Kidney (tissue), 14 donors: ENCODE measurements around the gene HYCC1. TPM values are rescaled to one million over a fixed set of nuclear protein-coding genes. Genes with fewer than 3 reads are reported as not detected.

ENCODE experiments used
- DNase-seq, 5 donors: peaks; one replicate each; pipeline ENCODE4 v3.0.0-alpha.2; 2013 to 2020
- FAIRE-seq: peaks from 2 replicates; lab custom pipeline; 2012; peaks lifted over from hg19 to GRCh38; lab: Jason Lieb, UNC
- H3K27ac ChIP-seq, 2 donors: one replicate each; pipeline ENCODE4 v1.7.0; 2013; ENCODE audit warnings: low read depth in 2 of 2, low read length in 2 of 2, inconsistent platforms in 1 of 2
- H3K27me3 ChIP-seq: one replicate; pipeline ENCODE4 v1.7.1; 2013; ENCODE audit warnings: low read length, inconsistent platforms; ENCODE audit not compliant: control insufficient read depth, insufficient read depth
- H3K36me3 ChIP-seq, 3 donors: one replicate each; pipeline versions ENCODE4 v1.7.0 to v1.7.1; 2013; ENCODE audit warnings: low read length in 3 of 3, control low read depth in 1 of 3, inconsistent platforms in 1 of 3; ENCODE audit not compliant: insufficient read depth in 3 of 3, control insufficient read depth in 2 of 3
- H3K4me1 ChIP-seq, 3 donors: one replicate each; pipeline versions ENCODE4 v1.7.0 to v1.7.1; 2013; ENCODE audit warnings: low read length in 3 of 3, inconsistent platforms in 1 of 3, low read depth in 1 of 3; ENCODE audit not compliant: control insufficient read depth in 2 of 3, insufficient read depth in 2 of 3
- H3K4me3 ChIP-seq, 3 donors: one replicate each; pipeline versions ENCODE4 v1.7.0 to v1.8.1; 2013; ENCODE audit warnings: low read length in 3 of 3, control low read depth in 1 of 3, inconsistent platforms in 1 of 3
- H3K9ac ChIP-seq, 3 donors: one replicate each; pipeline versions ENCODE4 v1.7.0 to v1.7.1; 2013; ENCODE audit warnings: low read length in 3 of 3, control low read depth in 1 of 3, inconsistent platforms in 1 of 3
- H3K9me3 ChIP-seq, 3 donors: one replicate each; pipeline versions ENCODE4 v1.7.0 to v1.7.1; 2013; ENCODE audit warnings: low read length in 3 of 3, control low read depth in 1 of 3, inconsistent platforms in 1 of 3; ENCODE audit not compliant: control insufficient read depth in 2 of 3, insufficient read depth in 1 of 3
- intact Hi-C: fragments of 100-400 bp; cut with DNase I; formaldehyde crosslinking; loops from one replicate; pipeline ENCODE4 v1.11.1; 2022
- polyA plus RNA-seq: library from polyadenylated mRNA; stranded (reverse); fragments of 350-450 nt; fragmentation: Illumina TruSeq; extraction: RNeasy Lipid Tissue Mini Kit (QIAGEN cat#74804); gene quantifications from one replicate; pipeline ENCODE4 v1.2.3, GENCODE V29; 2014; ENCODE audit warnings: low read depth, low replicate concordance; ENCODE audit not compliant: insufficient read depth
- total RNA-seq: library from RNA; stranded (reverse); fragmentation: NEBNext Ultra II Directional; extraction: Animal tissue kit (Norgen Biotek cat#: 25700); gene quantifications from one replicate; pipeline ENCODE4 v1.2.1, GENCODE V29; 2021
- TF ChIP-seq, protein P1 (sequence below): IDR thresholded peaks from 3 replicates; pipeline ENCODE4 v1.5.1; 2012; ENCODE audit warnings: mild to moderate bottlenecking, moderate library complexity, borderline replicate concordance; ENCODE audit not compliant: insufficient read depth; ENCODE audit errors: extremely low read depth
- donor health status: control.
- donor health status: control.
- donor health status: control.
- donor health status: control.
- donor health status: control.
- donor health status: DM: yes; HTN: yes; CAD: no.
- donor health status: Normal renal cell carcinoma (clear cell type).

Gene HYCC1
- total and polyA plus RNA-seq, 2 donors from 2014 or later, result 2.2 to 22.6 TPM

GRCh38 chr7:22985436-22985835, 28.5 kb downstream of the HYCC1 start:
- Histone ChIP-seq H3K27ac (no peak overlapping the region), H3K9me3 (no peaks in the 10 kb centered on the region), H3K36me3 (no peaks in the 10 kb centered on the region), H3K4me1 (no peaks in the 10 kb centered on the region), H3K27me3 (no peaks in the 10 kb centered on the region), H3K9ac (no peak overlapping the region), H3K4me3 (no peak overlapping the region)
- intact Hi-C loops, result no loop called here
- FAIRE-seq (no peak), DNase-seq (no peak)
- TF ChIP-seq, protein P1, sequence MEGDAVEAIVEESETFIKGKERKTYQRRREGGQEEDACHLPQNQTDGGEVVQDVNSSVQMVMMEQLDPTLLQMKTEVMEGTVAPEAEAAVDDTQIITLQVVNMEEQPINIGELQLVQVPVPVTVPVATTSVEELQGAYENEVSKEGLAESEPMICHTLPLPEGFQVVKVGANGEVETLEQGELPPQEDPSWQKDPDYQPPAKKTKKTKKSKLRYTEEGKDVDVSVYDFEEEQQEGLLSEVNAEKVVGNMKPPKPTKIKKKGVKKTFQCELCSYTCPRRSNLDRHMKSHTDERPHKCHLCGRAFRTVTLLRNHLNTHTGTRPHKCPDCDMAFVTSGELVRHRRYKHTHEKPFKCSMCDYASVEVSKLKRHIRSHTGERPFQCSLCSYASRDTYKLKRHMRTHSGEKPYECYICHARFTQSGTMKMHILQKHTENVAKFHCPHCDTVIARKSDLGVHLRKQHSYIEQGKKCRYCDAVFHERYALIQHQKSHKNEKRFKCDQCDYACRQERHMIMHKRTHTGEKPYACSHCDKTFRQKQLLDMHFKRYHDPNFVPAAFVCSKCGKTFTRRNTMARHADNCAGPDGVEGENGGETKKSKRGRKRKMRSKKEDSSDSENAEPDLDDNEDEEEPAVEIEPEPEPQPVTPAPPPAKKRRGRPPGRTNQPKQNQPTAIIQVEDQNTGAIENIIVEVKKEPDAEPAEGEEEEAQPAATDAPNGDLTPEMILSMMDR, result no peak

- H3K36me3 ChIP-seq, result no peaks in the 10 kb centered on the region
- no peak overlapping the region for H3K9ac ChIP-seq
- H3K4me1 ChIP-seq, result no peaks in the 10 kb centered on the region
- no peaks in the 10 kb centered on the region for H3K9me3 ChIP-seq
- no peak overlapping the region for H3K4me3 ChIP-seq
- H3K27ac ChIP-seq, result no peak overlapping the region
- TF ChIP-seq, protein P1, result no peak
- intact Hi-C loops, result no loop called here
- DNase-seq, result no peak
- FAIRE-seq, result no peak
- no peaks in the 10 kb centered on the region for H3K27me3 ChIP-seq
Observed at GRCh38 chr7:22983257-22983855, 30.6 kb downstream of the HYCC1 start.

GRCh38 chr7:22980422-22980821, 33.5 kb downstream of the HYCC1 start:
- H3K27ac ChIP-seq, result no peak overlapping the region
- FAIRE-seq (no peak), DNase-seq (no peak)
- no peaks in the 10 kb centered on the region for H3K9me3 ChIP-seq
- H3K36me3 ChIP-seq, result no peaks in the 10 kb centered on the region
- no peak overlapping the region for H3K4me3 ChIP-seq
- no peaks in the 10 kb centered on the region for H3K27me3 ChIP-seq
- intact Hi-C loops, result no loop called here
- TF ChIP-seq, protein P1, result no peak
- H3K4me1 ChIP-seq, result no peaks in the 10 kb centered on the region
- no peak overlapping the region for H3K9ac ChIP-seq

GRCh38 chr7:22979861-22980260, 34.1 kb downstream of the HYCC1 start:
- H3K27me3 ChIP-seq, result no peaks in the 10 kb centered on the region
- DNase-seq (no peak), FAIRE-seq (no peak)
- no peaks in the 10 kb centered on the region for H3K4me1 ChIP-seq
- H3K36me3 ChIP-seq, result no peaks in the 10 kb centered on the region
- no peak overlapping the region for H3K9ac ChIP-seq
- TF ChIP-seq, protein P1, result no peak
- intact Hi-C loops, result no loop called here
- no peak overlapping the region for H3K27ac ChIP-seq
- no peaks in the 10 kb centered on the region for H3K9me3 ChIP-seq
- no peak overlapping the region for H3K4me3 ChIP-seq
